Panc1 (cell line): ENCODE measurements around the gene NPFFR2.

Source experiments
- CTCF ChIP-seq: fragments of 450-650 bp; IDR thresholded peaks from 2 replicates; pipeline ENCODE4 v1.5.1; 2017; ENCODE audit warnings: mild to moderate bottlenecking
- POLR2AphosphoS5 ChIP-seq: IDR thresholded peaks from 2 replicates; pipeline ENCODE4 v1.6.1; 2012; ENCODE audit warnings: mild to moderate bottlenecking, low read depth, low read length, moderate library complexity
- REST ChIP-seq, 2 experiments: IDR thresholded peaks; 2 replicates each; pipeline ENCODE4 v1.6.1; 2011 to 2012; ENCODE audit warnings: low read depth in 2 of 2, control low read depth in 1 of 2, low read length in 1 of 2, mild to moderate bottlenecking in 1 of 2, moderate library complexity in 1 of 2; ENCODE audit not compliant: insufficient read depth in 1 of 2
- SIN3A ChIP-seq: IDR thresholded peaks from 2 replicates; pipeline ENCODE4 v1.6.1; 2012; ENCODE audit warnings: low read depth, mild to moderate bottlenecking, low read length, moderate library complexity, borderline replicate concordance; ENCODE audit not compliant: insufficient read depth
- TCF7L2 ChIP-seq: IDR thresholded peaks from 2 replicates; pipeline ENCODE4 v1.6.1; 2011; ENCODE audit warnings: mild to moderate bottlenecking, low read depth, low read length, inconsistent platforms

- TF ChIP-seq CTCF (no peak), REST (IDR thresholded peaks at IDR 0.05; ENCODE audit: insufficient read depth in 1 of 2, low read depth in 2 of 2, low read length in 1 of 2) (no peak), POLR2AphosphoS5 (no peak), SIN3A (no peak), TCF7L2 (no peak)
Observed at GRCh38 chr4:72186714-72187113, 154.9 kb downstream of the NPFFR2 start.
